Spleen (tissue), 7 donors: ENCODE results near the gene KCNQ1.

Source experiments
- POLR2A ChIP-seq, 3 donors: fragments of 450-650 bp; IDR thresholded peaks; one replicate each; pipeline ENCODE4 v1.5.1; 2017; ENCODE audit warnings: antibody characterized with exemption in 3 of 3, mild to moderate bottlenecking in 1 of 3
- POLR2AphosphoS5 ChIP-seq, 3 donors: sonication (generic); formaldehyde crosslinking; IDR thresholded peaks; one replicate each; pipeline ENCODE4 v1.5.1; 2017; ENCODE audit warnings: antibody characterized with exemption in 3 of 3
- TF ChIP-seq, protein P1 (sequence below), 11 experiments: fragments of 200-600 bp in 7 of 11; fragments of 450-650 bp in 4 of 11; sonication (generic) in 4 of 11; IDR thresholded peaks in 8 of 11; conservative IDR thresholded peaks in 3 of 11; 1 replicate in 7 of 11; 2 replicates in 4 of 11; pipeline versions ENCODE4 v1.4.0 to v1.8.0; 2016 to 2021; ENCODE audit warnings: antibody characterized with exemption in 11 of 11, inconsistent platforms in 4 of 11, mild to moderate bottlenecking in 1 of 11
- donor health status: DM: no; HTN: no; CAD: no; lungs with moderate emphysema.
- donor health status: DM: no; HTN: no; CAD: no.
- donor health status: DM: no; HTN: no; CAD: no.

DNA sequence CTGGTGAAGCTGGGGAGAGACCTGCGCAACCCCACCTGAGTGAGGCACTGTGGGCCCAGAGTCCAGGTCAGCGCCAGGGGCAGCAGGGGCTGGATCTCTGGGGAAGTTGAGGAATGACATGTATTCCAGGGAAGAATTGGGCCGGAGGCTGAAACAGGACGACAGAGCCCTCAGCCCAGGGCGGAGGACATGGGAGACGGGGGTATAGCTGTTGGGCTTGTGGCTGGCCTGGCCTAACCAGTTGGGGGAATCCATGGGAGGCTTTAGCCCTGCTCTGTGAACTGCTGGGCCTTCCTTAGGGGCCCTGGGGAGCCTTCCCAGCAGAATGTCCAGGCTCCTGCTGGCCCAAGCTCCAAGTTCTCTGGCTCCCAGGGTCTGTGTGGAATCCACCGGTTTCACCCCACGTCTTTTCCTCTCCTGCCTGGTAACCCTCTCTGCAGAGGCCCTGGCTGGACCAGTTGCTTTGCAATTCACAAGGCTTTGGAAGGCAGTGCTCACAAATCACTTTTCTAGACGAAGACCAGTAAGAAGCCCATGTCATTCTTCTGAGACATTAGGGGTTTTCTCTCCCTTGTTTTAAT, 305.4 kb downstream of the KCNQ1 start:
- TF ChIP-seq, protein P1, sequence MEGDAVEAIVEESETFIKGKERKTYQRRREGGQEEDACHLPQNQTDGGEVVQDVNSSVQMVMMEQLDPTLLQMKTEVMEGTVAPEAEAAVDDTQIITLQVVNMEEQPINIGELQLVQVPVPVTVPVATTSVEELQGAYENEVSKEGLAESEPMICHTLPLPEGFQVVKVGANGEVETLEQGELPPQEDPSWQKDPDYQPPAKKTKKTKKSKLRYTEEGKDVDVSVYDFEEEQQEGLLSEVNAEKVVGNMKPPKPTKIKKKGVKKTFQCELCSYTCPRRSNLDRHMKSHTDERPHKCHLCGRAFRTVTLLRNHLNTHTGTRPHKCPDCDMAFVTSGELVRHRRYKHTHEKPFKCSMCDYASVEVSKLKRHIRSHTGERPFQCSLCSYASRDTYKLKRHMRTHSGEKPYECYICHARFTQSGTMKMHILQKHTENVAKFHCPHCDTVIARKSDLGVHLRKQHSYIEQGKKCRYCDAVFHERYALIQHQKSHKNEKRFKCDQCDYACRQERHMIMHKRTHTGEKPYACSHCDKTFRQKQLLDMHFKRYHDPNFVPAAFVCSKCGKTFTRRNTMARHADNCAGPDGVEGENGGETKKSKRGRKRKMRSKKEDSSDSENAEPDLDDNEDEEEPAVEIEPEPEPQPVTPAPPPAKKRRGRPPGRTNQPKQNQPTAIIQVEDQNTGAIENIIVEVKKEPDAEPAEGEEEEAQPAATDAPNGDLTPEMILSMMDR (IDR thresholded peaks at IDR 0.05 in 8 of 11, conservative IDR thresholded peaks at IDR 0.05 in 3 of 11): no peak
- TF ChIP-seq POLR2AphosphoS5 (IDR thresholded peaks at IDR 0.05) (no peak), POLR2A (IDR thresholded peaks at IDR 0.05) (no peak)
